Endodermal cell (in vitro differentiated cells): ENCODE measurements around the gene KCNQ1. TPM values are rescaled to one million over a fixed set of nuclear protein-coding genes. Genes with fewer than 3 reads are reported as not detected.

Source experiments
- DNase-seq: peaks from one replicate; pipeline ENCODE4 v3.0.0-alpha.2; 2017
- H3K27ac ChIP-seq: 2 replicates; pipeline ENCODE4 v1.5.1; 2013; ENCODE audit warnings: mild to moderate bottlenecking, low read depth, low read length, moderate library complexity
- H3K27me3 ChIP-seq: 2 replicates; pipeline ENCODE4 v1.6.1; 2013; ENCODE audit warnings: mild to moderate bottlenecking, low read length, moderate library complexity; ENCODE audit not compliant: insufficient read depth, control insufficient read depth, poor library complexity, severe bottlenecking
- H3K36me3 ChIP-seq: 2 replicates; pipeline ENCODE4 v1.7.0; 2013; ENCODE audit warnings: mild to moderate bottlenecking, low read length, moderate library complexity; ENCODE audit not compliant: control insufficient read depth, insufficient read depth
- H3K4me1 ChIP-seq: one replicate; pipeline ENCODE4 v1.7.0; 2013; ENCODE audit warnings: low read length; ENCODE audit not compliant: control insufficient read depth, insufficient read depth
- H3K4me3 ChIP-seq: 2 replicates; pipeline ENCODE4 v1.5.1; 2013; ENCODE audit warnings: mild to moderate bottlenecking, low read length, moderate library complexity
- H3K9ac ChIP-seq: 2 replicates; pipeline ENCODE4 v1.6.1; 2013; ENCODE audit warnings: mild to moderate bottlenecking, low read length, moderate library complexity; ENCODE audit not compliant: poor library complexity, severe bottlenecking; ENCODE audit errors: extremely low read depth
- H3K9me3 ChIP-seq: 2 replicates; pipeline ENCODE4 v1.6.1; 2013; ENCODE audit warnings: mild to moderate bottlenecking, low read length, moderate library complexity; ENCODE audit not compliant: control insufficient read depth
- H3K27ac Mint-ChIP-seq: 2 replicates; pipeline ENCODE4 v1.8.0; 2020; ENCODE audit warnings: mixed read lengths
- H3K27me3 Mint-ChIP-seq: 2 replicates; pipeline ENCODE4 v1.8.0; 2021; ENCODE audit warnings: mild to moderate bottlenecking, mixed read lengths; ENCODE audit not compliant: insufficient read depth
- H3K36me3 Mint-ChIP-seq: 2 replicates; pipeline ENCODE4 v1.8.0; 2020; ENCODE audit warnings: low read depth, mixed read lengths
- H3K4me1 Mint-ChIP-seq: 2 replicates; pipeline ENCODE4 v1.8.0; 2020; ENCODE audit warnings: mixed read lengths
- H3K4me3 Mint-ChIP-seq: 2 replicates; pipeline ENCODE4 v1.8.0; 2020; ENCODE audit warnings: mild to moderate bottlenecking, moderate library complexity, mixed read lengths
- H3K9me3 Mint-ChIP-seq: 2 replicates; pipeline ENCODE4 v1.8.0; 2020; ENCODE audit warnings: mild to moderate bottlenecking, mixed read lengths
- WGBS, 2 experiments: methylation state at CpG; one replicate each; pipeline versions ENCODE4 v1.1.5 to v1.1.7; 2013; ENCODE audit warnings: missing lambda C conversion rate in 2 of 2, mixed read lengths in 1 of 2; ENCODE audit not compliant: insufficient coverage in 1 of 2, insufficient read length in 1 of 2; 5-methylcytosine and 5-hydroxymethylcytosine counted together
- total RNA-seq, 2 donors: library from RNA; stranded (reverse); fragmentation: NEBNext Ultra II Directional in 1 of 2; extraction: Animal tissue kit (Norgen Biotek cat#: 25700) in 1 of 2; gene quantifications; 2 replicates in 1 of 2; 3 replicates in 1 of 2; pipeline ENCODE4 v1.2.1, GENCODE V29; 2021
- TF ChIP-seq, protein P1 (sequence below): fragments of 200-600 bp; sonication (generic); conservative IDR thresholded peaks from 2 replicates; pipeline ENCODE4 v1.5.0; 2021; ENCODE audit warnings: antibody characterized with exemption, mild to moderate bottlenecking

Gene KCNQ1
- total RNA-seq, 2 donors from 2014 or later: 1.8 to 3.5 TPM

DNA sequence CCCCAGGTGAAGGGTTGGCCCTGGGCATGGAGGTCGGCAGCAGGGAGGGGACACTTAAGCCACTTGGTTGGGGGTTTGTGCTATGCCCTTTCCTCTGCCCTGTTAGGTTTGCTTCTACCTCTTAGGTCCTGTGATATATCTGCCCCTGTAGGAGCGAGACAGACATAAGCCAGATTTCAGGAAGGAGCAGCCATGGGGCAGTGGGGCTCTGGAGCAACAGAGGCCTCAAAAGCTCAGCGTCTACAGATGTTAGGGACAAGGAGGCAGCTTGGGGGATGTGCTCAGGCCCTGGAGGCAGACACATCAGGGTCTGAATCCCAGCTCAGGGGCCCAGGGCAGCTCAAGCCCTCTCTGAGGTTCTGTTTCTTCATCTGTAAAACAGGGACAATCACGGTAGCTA, 282.2 kb downstream of the KCNQ1 start:
- no peak overlapping the region for H3K9ac ChIP-seq

DNA sequence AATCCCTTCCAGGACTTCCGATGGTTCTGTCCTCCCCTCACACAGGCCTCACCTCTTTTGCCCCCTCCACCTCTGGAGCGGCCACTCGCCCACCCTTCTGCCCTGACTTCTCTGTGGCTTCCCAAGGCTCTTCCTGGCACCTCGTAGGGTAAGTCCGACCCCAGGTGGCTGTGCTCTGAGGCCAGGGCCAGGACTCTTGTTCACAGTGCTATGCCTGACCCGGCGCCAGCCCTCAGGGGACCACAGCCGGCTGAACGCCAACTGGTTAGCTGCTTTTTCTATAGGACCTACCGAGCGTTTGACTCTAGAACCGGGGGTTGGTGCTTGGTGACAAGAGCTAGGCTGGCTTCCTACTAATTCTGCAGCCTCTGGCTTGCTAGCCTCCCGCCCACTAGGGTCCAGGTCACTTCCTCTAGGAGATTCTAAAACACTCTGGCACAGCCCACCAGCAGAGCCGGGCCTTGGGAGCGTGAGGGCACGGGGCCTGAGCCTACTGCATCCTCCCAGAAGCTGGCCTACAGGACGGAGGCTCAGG, 283.4 kb downstream of the KCNQ1 start:
- H3K27me3 Mint-ChIP-seq: peaks cover 63% of the 10 kb centered on the region

More for the DNA sequence above, 282.2 kb downstream of the KCNQ1 start:
- H3K9me3 ChIP-seq: no peaks in the 10 kb centered on the region
- H3K4me1 ChIP-seq: peaks cover 10% of the 10 kb centered on the region
- WGBS, 2 experiments: 92 to 94% methylated on average over 4 of the region's 4 CpGs
- Mint-ChIP-seq H3K27ac (no peak overlapping the region), H3K4me3 (no peak overlapping the region), H3K4me1 (peaks cover 31% of the 10 kb centered on the region), H3K27me3 (peaks cover 67% of the 10 kb centered on the region), H3K9me3 (no peaks in the 10 kb centered on the region), H3K36me3 (no peaks in the 10 kb centered on the region)
- peaks cover 5% of the 10 kb centered on the region for H3K27me3 ChIP-seq
- DNase-seq: no peak
- no peak overlapping the region for H3K4me3 ChIP-seq
- H3K27ac ChIP-seq: no peak overlapping the region
- TF ChIP-seq, protein P1, sequence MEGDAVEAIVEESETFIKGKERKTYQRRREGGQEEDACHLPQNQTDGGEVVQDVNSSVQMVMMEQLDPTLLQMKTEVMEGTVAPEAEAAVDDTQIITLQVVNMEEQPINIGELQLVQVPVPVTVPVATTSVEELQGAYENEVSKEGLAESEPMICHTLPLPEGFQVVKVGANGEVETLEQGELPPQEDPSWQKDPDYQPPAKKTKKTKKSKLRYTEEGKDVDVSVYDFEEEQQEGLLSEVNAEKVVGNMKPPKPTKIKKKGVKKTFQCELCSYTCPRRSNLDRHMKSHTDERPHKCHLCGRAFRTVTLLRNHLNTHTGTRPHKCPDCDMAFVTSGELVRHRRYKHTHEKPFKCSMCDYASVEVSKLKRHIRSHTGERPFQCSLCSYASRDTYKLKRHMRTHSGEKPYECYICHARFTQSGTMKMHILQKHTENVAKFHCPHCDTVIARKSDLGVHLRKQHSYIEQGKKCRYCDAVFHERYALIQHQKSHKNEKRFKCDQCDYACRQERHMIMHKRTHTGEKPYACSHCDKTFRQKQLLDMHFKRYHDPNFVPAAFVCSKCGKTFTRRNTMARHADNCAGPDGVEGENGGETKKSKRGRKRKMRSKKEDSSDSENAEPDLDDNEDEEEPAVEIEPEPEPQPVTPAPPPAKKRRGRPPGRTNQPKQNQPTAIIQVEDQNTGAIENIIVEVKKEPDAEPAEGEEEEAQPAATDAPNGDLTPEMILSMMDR: no peak
- no peaks in the 10 kb centered on the region for H3K36me3 ChIP-seq

DNA sequence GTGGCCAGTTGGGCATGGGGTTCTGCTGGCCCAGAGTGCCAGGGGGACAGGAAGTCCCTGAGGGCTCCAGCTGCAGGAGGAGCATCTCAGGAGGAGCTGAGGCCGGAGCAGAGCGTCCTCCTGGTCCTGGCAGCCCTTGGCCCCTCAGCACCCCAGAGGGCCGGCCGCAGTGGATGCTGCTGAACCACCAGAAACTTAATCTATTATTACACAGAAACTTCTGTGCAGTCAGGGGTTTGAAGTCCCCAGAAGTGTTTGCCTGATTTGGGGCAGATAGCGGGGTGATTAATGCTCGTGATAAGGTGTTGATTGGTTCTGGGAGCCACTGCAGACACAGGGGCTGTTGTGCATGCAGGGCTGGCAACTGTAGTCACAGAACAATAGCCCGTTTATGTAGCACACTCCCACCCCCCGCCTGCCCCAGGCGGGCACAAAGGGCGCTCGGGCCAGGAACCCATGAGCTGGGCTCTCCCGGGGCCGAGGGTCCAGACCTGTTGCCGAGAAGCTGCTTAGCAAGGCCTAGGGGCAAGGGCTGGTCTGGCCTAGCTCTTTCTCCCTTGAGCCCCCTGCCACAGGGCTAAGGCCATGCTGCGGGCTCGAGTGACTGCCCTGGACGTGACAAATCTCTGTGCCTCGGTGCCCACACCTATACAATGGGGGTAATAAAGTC, 284.0 kb downstream of the KCNQ1 start:
- H3K9ac ChIP-seq: no peak overlapping the region
- H3K27ac ChIP-seq: no peak overlapping the region
- no peaks in the 10 kb centered on the region for H3K36me3 ChIP-seq
- Mint-ChIP-seq H3K27ac (no peak overlapping the region), H3K4me1 (peaks cover 27% of the 10 kb centered on the region), H3K4me3 (no peak overlapping the region), H3K9me3 (no peaks in the 10 kb centered on the region), H3K36me3 (no peaks in the 10 kb centered on the region), H3K27me3 (peaks cover 60% of the 10 kb centered on the region)
- no peak overlapping the region for H3K4me3 ChIP-seq
- DNase-seq: no peak
- peaks cover 5% of the 10 kb centered on the region for H3K27me3 ChIP-seq
- 86 to 96% methylated on average over 10 to 18 of the region's 18 CpGs for WGBS, 2 experiments
- TF ChIP-seq, protein P1: no peak
- peaks cover 10% of the 10 kb centered on the region for H3K4me1 ChIP-seq
- no peaks in the 10 kb centered on the region for H3K9me3 ChIP-seq

More for the DNA sequence above, 283.4 kb downstream of the KCNQ1 start:
- H3K4me3 ChIP-seq: no peak overlapping the region
- peaks cover 5% of the 10 kb centered on the region for H3K27me3 ChIP-seq
- peaks cover 27% of the 10 kb centered on the region for H3K4me1 Mint-ChIP-seq
- 86 to 89% methylated on average over 12 to 17 of the region's 17 CpGs for WGBS, 2 experiments
- H3K9ac ChIP-seq: no peak overlapping the region
- TF ChIP-seq, protein P1: no peak
- DNase-seq: no peak
- H3K4me1 ChIP-seq: peaks cover 10% of the 10 kb centered on the region
- H3K36me3 ChIP-seq: no peaks in the 10 kb centered on the region
- H3K9me3 Mint-ChIP-seq: no peaks in the 10 kb centered on the region
- no peak overlapping the region for H3K4me3 Mint-ChIP-seq
- no peaks in the 10 kb centered on the region for H3K36me3 Mint-ChIP-seq
- no peaks in the 10 kb centered on the region for H3K9me3 ChIP-seq
- no peak overlapping the region for H3K27ac Mint-ChIP-seq
- no peak overlapping the region for H3K27ac ChIP-seq
